ENCODE results near the gene VWA5B1. TPM values are rescaled to one million over a fixed set of nuclear protein-coding genes. Genes with fewer than 3 reads are reported as not detected.

The VWA5B1 gene
- total RNA-seq, 3 donors from 2014 or later: 0.16 to 2.1 (median 0.80) TPM

- DNase-seq (no peak), ATAC-seq (no peak)
- Histone ChIP-seq H3K36me3 (ENCODE audit: low read depth) (no peaks in the 10 kb centered on the region), H3K9me3 (no peaks in the 10 kb centered on the region), H3K4me1 (ENCODE audit: low read depth) (no peaks in the 10 kb centered on the region), H3K4me3 (no peak overlapping the region)
- TF ChIP-seq CTCF (IDR thresholded peaks at IDR 0.05): no peak
- intact Hi-C loops (cut with DNase I, micrococcal nuclease): no loop called here
Measured at GRCh38 chr1:20278692-20279130, 12.0 kb upstream of the VWA5B1 start.

GRCh38 chr1:20279509-20279908 is 11.2 kb upstream of the VWA5B1 start:
- intact Hi-C loops (cut with DNase I, micrococcal nuclease): no loop called here
- H3K36me3 ChIP-seq (ENCODE audit: low read depth): no peaks in the 10 kb centered on the region
- no peak for TF ChIP-seq CTCF (IDR thresholded peaks at IDR 0.05)
- DNase-seq (peak in 1 of 3 donors; percentile 45), ATAC-seq (peak; percentile 85)
- no peaks in the 10 kb centered on the region for H3K9me3 ChIP-seq
- H3K4me1 ChIP-seq (ENCODE audit: low read depth): no peaks in the 10 kb centered on the region
- H3K4me3 ChIP-seq: no peak overlapping the region

- intact Hi-C loops (cut with DNase I, micrococcal nuclease): no loop called here
- DNase-seq: peak in 1 of 3 donors; percentile 40
Measured at GRCh38 chr1:20280341-20280740, 10.3 kb upstream of the VWA5B1 start.

GRCh38 chr1:20280906-20281305 is 9.8 kb upstream of the VWA5B1 start:
- intact Hi-C loops (cut with DNase I, micrococcal nuclease): no loop called here
- no peaks in the 10 kb centered on the region for H3K9me3 ChIP-seq
- no peak overlapping the region for H3K4me3 ChIP-seq
- no peaks in the 10 kb centered on the region for H3K36me3 ChIP-seq (ENCODE audit: low read depth)
- ATAC-seq (peak; percentile 31), DNase-seq (no peak)
- no peak for TF ChIP-seq CTCF (IDR thresholded peaks at IDR 0.05)
- H3K4me1 ChIP-seq (ENCODE audit: low read depth): no peaks in the 10 kb centered on the region

More at GRCh38 chr1:20280341-20280740, 10.3 kb upstream of the VWA5B1 start:
- no peak overlapping the region for H3K4me3 ChIP-seq
- no peaks in the 10 kb centered on the region for H3K4me1 ChIP-seq (ENCODE audit: low read depth)
- no peaks in the 10 kb centered on the region for H3K9me3 ChIP-seq
- TF ChIP-seq CTCF (IDR thresholded peaks at IDR 0.05): no peak
- no peaks in the 10 kb centered on the region for H3K36me3 ChIP-seq (ENCODE audit: low read depth)
- peak; percentile 31 for ATAC-seq

GRCh38 chr1:20281801-20282200 is 8.9 kb upstream of the VWA5B1 start:
- Histone ChIP-seq H3K9me3 (no peaks in the 10 kb centered on the region), H3K4me1 (ENCODE audit: low read depth) (no peaks in the 10 kb centered on the region), H3K4me3 (no peak overlapping the region), H3K36me3 (ENCODE audit: low read depth) (no peaks in the 10 kb centered on the region)
- no peak for TF ChIP-seq CTCF (IDR thresholded peaks at IDR 0.05)
- ATAC-seq: no peak
- no peak for DNase-seq
- intact Hi-C loops (cut with DNase I, micrococcal nuclease): no loop called here

GRCh38 chr1:20282533-20282932 is 8.1 kb upstream of the VWA5B1 start:
- no peaks in the 10 kb centered on the region for H3K36me3 ChIP-seq (ENCODE audit: low read depth)
- intact Hi-C loops (cut with DNase I, micrococcal nuclease): no loop called here
- no peak overlapping the region for H3K4me3 ChIP-seq
- H3K4me1 ChIP-seq (ENCODE audit: low read depth): no peaks in the 10 kb centered on the region
- no peak for ATAC-seq
- H3K9me3 ChIP-seq: no peaks in the 10 kb centered on the region
- TF ChIP-seq CTCF (IDR thresholded peaks at IDR 0.05): no peak
- no peak for DNase-seq

All from mucosa of descending colon (tissue), 3 donors.